Bronchial epithelial cell (primary cell): Measurements from ENCODE around the gene OPCML. TPM values are rescaled to one million over a fixed set of nuclear protein-coding genes. Genes with fewer than 3 reads are reported as not detected.

Source experiments
- DNase-seq: peaks from one replicate; pipeline ENCODE4 v3.0.0-alpha.2; 2010; ENCODE audit warnings: low read depth
- FAIRE-seq: peaks from 2 replicates; lab custom pipeline; 2011; peaks lifted over from hg19 to GRCh38; lab: Jason Lieb, UNC
- H3K27me3 ChIP-seq: 2 replicates; pipeline ENCODE4 v1.5.1; 2011; ENCODE audit warnings: low read length; ENCODE audit not compliant: control insufficient read depth, insufficient read depth
- H3K36me3 ChIP-seq: 2 replicates; pipeline ENCODE4 v1.5.1; 2011; ENCODE audit warnings: low read length; ENCODE audit not compliant: control insufficient read depth, insufficient read depth
- H3K4me3 ChIP-seq: 2 replicates; pipeline ENCODE4 v1.5.1; 2011; ENCODE audit warnings: mild to moderate bottlenecking, low read depth, low read length, control low read depth
- total RNA-seq: library from RNA; depleted of rRNA; stranded (reverse); fragments of >200 nt; gene quantifications from 2 replicates; pipeline ENCODE4 v1.2.1, GENCODE V29; 2014
- TF ChIP-seq, protein P1 (sequence below): IDR thresholded peaks from 2 replicates; pipeline ENCODE4 v1.5.1; 2011; ENCODE audit warnings: mild to moderate bottlenecking, moderate library complexity, low read length, control low read depth, inconsistent platforms; ENCODE audit not compliant: insufficient read depth, severe bottlenecking

OPCML gene
- total RNA-seq, 1 donor from 2014 or later: not detected

DNA sequence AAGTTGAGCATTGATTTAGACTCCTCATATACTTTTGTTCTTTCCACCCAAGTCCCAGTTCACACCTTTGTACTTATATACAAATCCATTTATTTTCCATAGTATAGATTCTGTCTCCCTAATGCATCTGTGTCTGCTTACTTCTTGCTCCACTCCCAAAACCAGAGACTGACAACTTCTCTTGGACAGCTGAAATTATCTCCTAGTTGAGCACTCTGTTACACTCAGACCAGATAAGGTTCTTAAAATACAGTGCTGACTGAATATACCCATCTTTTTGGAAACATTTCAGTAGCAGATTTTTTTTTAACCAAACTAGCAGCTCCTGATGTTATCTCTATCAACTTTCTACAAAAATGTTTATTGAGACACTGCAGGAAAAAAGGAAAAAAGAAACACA lies 106.3 kb downstream of the OPCML start:
- DNase-seq (no peak), FAIRE-seq (no peak)
- TF ChIP-seq, protein P1, sequence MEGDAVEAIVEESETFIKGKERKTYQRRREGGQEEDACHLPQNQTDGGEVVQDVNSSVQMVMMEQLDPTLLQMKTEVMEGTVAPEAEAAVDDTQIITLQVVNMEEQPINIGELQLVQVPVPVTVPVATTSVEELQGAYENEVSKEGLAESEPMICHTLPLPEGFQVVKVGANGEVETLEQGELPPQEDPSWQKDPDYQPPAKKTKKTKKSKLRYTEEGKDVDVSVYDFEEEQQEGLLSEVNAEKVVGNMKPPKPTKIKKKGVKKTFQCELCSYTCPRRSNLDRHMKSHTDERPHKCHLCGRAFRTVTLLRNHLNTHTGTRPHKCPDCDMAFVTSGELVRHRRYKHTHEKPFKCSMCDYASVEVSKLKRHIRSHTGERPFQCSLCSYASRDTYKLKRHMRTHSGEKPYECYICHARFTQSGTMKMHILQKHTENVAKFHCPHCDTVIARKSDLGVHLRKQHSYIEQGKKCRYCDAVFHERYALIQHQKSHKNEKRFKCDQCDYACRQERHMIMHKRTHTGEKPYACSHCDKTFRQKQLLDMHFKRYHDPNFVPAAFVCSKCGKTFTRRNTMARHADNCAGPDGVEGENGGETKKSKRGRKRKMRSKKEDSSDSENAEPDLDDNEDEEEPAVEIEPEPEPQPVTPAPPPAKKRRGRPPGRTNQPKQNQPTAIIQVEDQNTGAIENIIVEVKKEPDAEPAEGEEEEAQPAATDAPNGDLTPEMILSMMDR: no peak
- no peaks in the 10 kb centered on the region for H3K27me3 ChIP-seq
- no peaks in the 10 kb centered on the region for H3K36me3 ChIP-seq
- H3K4me3 ChIP-seq: no peak overlapping the region

DNA sequence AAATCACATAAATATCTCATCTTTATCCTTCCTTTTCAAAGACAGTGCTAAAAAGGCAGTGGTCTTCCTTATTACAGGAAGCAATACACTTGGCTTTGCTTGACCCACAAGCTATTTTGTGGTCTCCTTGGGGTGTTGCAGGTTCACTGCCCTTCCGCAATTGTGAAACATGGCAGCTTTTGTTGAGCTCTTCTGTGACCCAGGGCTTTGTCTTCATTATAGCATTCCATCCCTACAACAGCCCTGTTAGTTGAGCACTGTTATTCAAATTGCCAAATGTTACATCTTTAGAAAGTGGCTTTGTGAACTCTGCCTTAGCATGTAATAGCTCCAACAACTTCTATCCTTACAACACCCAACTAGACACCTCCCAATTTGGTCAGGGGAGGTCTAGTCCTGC lies 107.1 kb downstream of the OPCML start:
- no peak for FAIRE-seq
- Histone ChIP-seq H3K4me3 (no peak overlapping the region), H3K36me3 (no peaks in the 10 kb centered on the region), H3K27me3 (no peaks in the 10 kb centered on the region)
- no peak for DNase-seq
- TF ChIP-seq, protein P1: no peak

DNA sequence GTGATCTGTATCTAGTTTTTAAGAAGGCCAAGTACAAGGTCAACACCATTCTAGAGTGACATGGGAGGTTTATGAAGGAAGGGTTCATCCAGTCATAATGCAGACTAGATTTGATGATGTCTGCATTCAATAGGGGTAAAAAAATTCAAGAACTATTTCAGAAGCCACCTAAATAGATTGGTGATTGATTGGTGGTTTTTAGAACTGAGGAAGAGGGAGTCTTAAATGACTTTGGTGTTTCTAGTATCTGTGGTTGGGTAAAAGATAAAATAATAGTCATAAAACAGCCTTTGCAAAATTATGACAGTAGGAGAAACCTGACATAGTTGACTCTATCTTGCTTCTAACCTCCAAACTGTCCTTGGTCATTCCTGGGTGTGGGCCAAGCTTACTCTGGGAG lies 114.1 kb downstream of the OPCML start:
- Histone ChIP-seq H3K27me3 (no peaks in the 10 kb centered on the region), H3K36me3 (no peaks in the 10 kb centered on the region), H3K4me3 (no peak overlapping the region)
- TF ChIP-seq, protein P1: no peak
- DNase-seq: no peak
- no peak for FAIRE-seq

DNA sequence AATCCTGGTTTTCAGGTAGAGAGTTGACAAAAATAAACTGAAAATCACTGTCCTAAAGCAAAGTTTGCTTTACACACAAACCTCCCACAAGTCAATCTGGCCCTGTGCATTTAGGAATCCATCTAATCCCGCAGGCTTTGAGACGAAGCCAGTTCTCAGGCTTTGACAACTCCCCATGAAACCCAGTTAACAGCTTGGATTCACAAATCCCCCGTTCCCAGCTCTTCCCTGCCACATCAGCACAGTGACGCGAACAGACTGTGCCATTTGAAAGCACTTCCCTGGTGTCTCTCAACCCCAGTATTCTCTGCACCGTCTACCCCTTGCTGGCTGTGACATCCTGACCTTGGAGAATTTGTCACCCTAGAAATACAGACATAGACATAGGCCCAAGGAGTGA lies 117.8 kb downstream of the OPCML start:
- DNase-seq (no peak), FAIRE-seq (peak; percentile 32)
- Histone ChIP-seq H3K36me3 (no peaks in the 10 kb centered on the region), H3K4me3 (no peak overlapping the region), H3K27me3 (no peaks in the 10 kb centered on the region)
- TF ChIP-seq, protein P1: no peak

DNA sequence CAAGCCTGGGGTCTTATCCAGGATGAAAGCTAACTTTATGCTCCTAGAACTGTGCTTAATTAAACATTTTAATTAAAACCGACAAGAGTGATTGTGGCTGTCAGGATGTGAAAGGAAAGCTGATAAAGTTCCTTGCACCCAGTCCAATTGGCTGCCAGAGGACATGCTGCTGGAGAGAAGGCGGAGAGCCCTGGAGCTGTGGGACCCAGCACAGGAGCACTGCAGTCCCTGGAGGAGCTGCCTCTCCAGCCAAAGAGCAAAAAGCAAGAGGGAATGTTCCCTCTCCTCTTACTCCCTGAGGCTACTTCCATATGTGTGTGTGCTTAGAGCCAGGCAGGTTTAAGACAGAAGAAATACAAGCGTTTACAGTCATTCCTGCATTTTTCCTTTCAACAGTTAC lies 118.6 kb downstream of the OPCML start:
- no peaks in the 10 kb centered on the region for H3K36me3 ChIP-seq
- no peak overlapping the region for H3K4me3 ChIP-seq
- H3K27me3 ChIP-seq: no peaks in the 10 kb centered on the region
- no peak for DNase-seq
- FAIRE-seq: no peak
- TF ChIP-seq, protein P1: no peak

DNA sequence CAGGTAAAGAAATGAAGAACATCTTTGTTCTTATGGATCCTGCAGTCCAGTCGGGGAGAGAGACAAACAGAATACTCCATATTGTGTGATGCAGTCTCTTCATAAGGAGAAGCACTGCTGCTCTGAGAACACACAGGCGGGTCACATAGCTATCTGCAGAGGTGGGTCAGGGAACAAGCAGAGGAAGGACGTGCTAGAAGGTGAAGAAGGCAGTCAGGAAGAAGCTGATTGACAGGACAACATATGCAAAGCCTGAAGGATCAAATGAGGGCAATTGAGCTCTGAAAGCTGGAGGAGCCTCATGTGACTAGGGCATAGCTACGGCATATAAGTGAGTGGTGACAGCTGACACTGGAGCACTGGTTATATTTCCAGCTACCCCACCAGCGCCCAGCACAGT lies 122.5 kb downstream of the OPCML start:
- DNase-seq (no peak), FAIRE-seq (no peak)
- TF ChIP-seq, protein P1: no peak
- no peaks in the 10 kb centered on the region for H3K36me3 ChIP-seq
- no peaks in the 10 kb centered on the region for H3K27me3 ChIP-seq
- H3K4me3 ChIP-seq: no peak overlapping the region
